Osteoblast (primary cell): ENCODE measurements around the gene EBPL. TPM values are rescaled to one million over a fixed set of nuclear protein-coding genes. Genes with fewer than 3 reads are reported as not detected.

Source experiments
- DNase-seq: peaks from one replicate; pipeline ENCODE4 v3.0.0; 2011; ENCODE audit warnings: low spot score, mixed read lengths; ENCODE audit not compliant: insufficient read length; ENCODE audit errors: missing footprints
- H2AFZ ChIP-seq: 2 replicates; pipeline ENCODE4 v1.6.0; 2011; ENCODE audit warnings: mild to moderate bottlenecking, low read length
- H3K27ac ChIP-seq: 2 replicates; pipeline ENCODE4 v1.5.1; 2011; ENCODE audit warnings: mild to moderate bottlenecking, low read depth, low read length, moderate library complexity
- H3K27me3 ChIP-seq: 2 replicates; pipeline ENCODE4 v1.6.0; 2012; ENCODE audit warnings: mild to moderate bottlenecking, control low read depth, inconsistent platforms, low read length, moderate library complexity; ENCODE audit not compliant: insufficient read depth
- H3K36me3 ChIP-seq: 2 replicates; pipeline ENCODE4 v1.5.1; 2011; ENCODE audit warnings: mild to moderate bottlenecking, low read length, control low read depth, moderate library complexity; ENCODE audit not compliant: insufficient read depth
- H3K4me1 ChIP-seq: 2 replicates; pipeline ENCODE4 v1.5.1; 2011; ENCODE audit warnings: mild to moderate bottlenecking, low read length, control low read depth, moderate library complexity; ENCODE audit not compliant: insufficient read depth
- H3K4me2 ChIP-seq: 2 replicates; pipeline ENCODE4 v1.6.0; 2011; ENCODE audit warnings: mild to moderate bottlenecking, low read length; ENCODE audit not compliant: insufficient read depth
- H3K4me3 ChIP-seq: fragments of 200-600 bp; sonication (generic); 3 replicates; pipeline ENCODE4 v1.5.1; 2012; ENCODE audit warnings: mild to moderate bottlenecking, low read length, inconsistent platforms; ENCODE audit not compliant: insufficient read depth
- H3K79me2 ChIP-seq: 2 replicates; pipeline ENCODE4 v1.6.0; 2012; ENCODE audit warnings: mild to moderate bottlenecking, low read length, control low read depth, inconsistent platforms; ENCODE audit not compliant: insufficient read depth
- H3K9me3 ChIP-seq: 2 replicates; pipeline ENCODE4 v1.5.1; 2011; ENCODE audit warnings: low read depth, low read length, control low read depth
- H4K20me1 ChIP-seq: 2 replicates; pipeline ENCODE4 v1.6.0; 2012; ENCODE audit warnings: mild to moderate bottlenecking, low read length, control low read depth; ENCODE audit not compliant: insufficient read depth
- total RNA-seq: library from RNA; depleted of rRNA; stranded (reverse); fragments of >200 nt; gene quantifications from 2 replicates; pipeline ENCODE4 v1.2.3, GENCODE V29; 2012
- TF ChIP-seq, protein P1 (sequence below): IDR thresholded peaks from 2 replicates; pipeline ENCODE4 v1.5.1; 2011; ENCODE audit warnings: mild to moderate bottlenecking, low read depth, low read length, moderate library complexity; ENCODE audit errors: extremely low read depth

Gene EBPL
- total RNA-seq, 1 donor: 26.1 TPM

DNA sequence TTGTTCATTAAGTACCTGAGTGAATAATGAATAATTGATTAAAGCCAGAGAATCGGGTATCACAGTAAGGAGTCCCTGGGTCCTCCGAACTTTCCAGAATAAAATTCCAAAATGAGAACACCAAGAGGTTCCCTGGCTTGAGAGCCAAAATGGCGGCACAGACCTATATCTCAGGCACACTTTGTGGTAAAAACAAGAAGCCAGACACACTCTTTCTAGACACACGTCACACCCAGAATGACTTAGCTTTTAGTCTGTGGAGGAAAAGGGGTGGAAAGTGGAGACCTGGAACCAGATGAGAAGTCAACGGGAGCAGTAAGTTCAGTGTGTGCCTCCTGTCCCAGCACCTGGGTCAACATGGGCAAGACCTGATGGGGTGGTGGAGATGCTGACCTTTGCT, 54.6 kb downstream of the EBPL start:
- TF ChIP-seq, protein P1, sequence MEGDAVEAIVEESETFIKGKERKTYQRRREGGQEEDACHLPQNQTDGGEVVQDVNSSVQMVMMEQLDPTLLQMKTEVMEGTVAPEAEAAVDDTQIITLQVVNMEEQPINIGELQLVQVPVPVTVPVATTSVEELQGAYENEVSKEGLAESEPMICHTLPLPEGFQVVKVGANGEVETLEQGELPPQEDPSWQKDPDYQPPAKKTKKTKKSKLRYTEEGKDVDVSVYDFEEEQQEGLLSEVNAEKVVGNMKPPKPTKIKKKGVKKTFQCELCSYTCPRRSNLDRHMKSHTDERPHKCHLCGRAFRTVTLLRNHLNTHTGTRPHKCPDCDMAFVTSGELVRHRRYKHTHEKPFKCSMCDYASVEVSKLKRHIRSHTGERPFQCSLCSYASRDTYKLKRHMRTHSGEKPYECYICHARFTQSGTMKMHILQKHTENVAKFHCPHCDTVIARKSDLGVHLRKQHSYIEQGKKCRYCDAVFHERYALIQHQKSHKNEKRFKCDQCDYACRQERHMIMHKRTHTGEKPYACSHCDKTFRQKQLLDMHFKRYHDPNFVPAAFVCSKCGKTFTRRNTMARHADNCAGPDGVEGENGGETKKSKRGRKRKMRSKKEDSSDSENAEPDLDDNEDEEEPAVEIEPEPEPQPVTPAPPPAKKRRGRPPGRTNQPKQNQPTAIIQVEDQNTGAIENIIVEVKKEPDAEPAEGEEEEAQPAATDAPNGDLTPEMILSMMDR: no peak
- H3K9me3 ChIP-seq: no peaks in the 10 kb centered on the region
- H3K36me3 ChIP-seq: no peaks in the 10 kb centered on the region
- no peak overlapping the region for H3K4me3 ChIP-seq
- no peaks in the 10 kb centered on the region for H4K20me1 ChIP-seq
- H3K4me1 ChIP-seq: peaks cover 4% of the 10 kb centered on the region
- no peaks in the 10 kb centered on the region for H3K79me2 ChIP-seq
- H3K27me3 ChIP-seq: no peaks in the 10 kb centered on the region
- H3K27ac ChIP-seq: no peak overlapping the region
- no peak overlapping the region for H2AFZ ChIP-seq
- no peak overlapping the region for H3K4me2 ChIP-seq
- no peak for DNase-seq

DNA sequence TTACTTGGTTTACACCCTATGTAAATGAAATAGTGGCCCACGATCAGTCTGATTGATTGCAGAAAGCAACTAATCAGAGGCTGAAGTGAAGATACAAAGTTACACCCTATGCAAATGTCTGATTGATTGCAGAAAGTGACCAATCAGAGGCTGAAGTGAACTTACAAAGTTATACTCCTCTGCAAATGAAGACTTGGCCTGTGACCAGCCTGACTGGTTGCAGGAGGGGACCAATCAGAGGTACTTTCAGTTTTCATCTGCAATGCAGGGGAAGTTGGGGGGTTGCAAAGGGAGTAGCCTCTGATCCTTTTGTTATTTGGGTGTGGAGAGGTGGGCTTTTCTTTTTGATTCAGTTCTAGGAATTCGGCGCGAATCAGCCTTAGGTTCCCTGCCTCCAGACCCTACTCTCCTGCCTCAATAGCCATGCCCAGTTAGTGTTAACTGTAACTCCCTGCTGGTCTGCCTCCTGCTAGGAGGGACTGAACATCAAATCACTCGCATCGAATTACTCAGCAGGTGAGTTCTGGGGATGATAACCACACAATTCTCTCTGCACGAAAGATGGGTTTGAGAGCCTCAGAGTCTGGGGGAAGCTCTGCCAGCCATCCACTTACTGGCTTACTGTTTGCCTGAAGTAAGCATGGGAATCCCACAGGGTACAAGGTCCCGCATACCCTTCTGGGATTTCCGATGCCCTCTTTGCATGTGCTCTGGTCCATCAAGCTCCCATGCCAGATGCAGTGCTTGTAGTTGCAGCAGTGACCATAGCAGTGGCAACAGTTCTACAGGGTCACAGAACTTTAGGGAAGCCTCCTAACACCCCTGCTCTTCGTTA, 55.5 kb downstream of the EBPL start:
- Histone ChIP-seq H4K20me1 (no peaks in the 10 kb centered on the region), H3K9me3 (no peaks in the 10 kb centered on the region), H3K4me1 (no peaks in the 10 kb centered on the region), H3K4me3 (peak overlapping the region; percentile 61), H3K4me2 (peak overlapping the region; percentile 69), H2AFZ (peak overlapping the region; percentile 82), H3K27ac (no peak overlapping the region), H3K79me2 (no peaks in the 10 kb centered on the region), H3K36me3 (no peaks in the 10 kb centered on the region), H3K27me3 (no peaks in the 10 kb centered on the region)
- no peak for DNase-seq
- TF ChIP-seq, protein P1: no peak

DNA sequence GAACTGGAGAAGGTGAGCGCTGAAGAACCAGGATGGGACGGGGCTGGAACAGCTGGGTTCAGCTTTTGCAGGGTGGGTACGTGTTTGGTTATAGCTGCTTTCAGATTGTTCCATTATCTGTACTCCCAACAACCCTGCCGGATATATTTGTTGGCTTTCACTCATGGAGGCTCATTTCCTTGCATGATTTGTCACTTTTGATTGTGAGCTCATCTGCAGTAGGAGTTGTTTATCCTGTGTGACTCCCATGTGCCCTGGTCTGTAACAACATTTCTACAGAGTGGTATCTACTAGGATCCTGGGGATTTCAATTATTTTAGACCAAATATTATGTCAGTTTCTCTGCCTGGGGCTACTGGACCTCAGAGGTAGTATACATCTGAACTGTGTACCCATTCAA, 57.6 kb downstream of the EBPL start:
- Histone ChIP-seq H3K4me3 (no peak overlapping the region), H3K4me1 (no peaks in the 10 kb centered on the region), H3K27me3 (no peaks in the 10 kb centered on the region), H3K4me2 (no peak overlapping the region), H3K36me3 (no peaks in the 10 kb centered on the region), H2AFZ (no peak overlapping the region), H4K20me1 (no peaks in the 10 kb centered on the region), H3K79me2 (no peaks in the 10 kb centered on the region), H3K27ac (no peak overlapping the region), H3K9me3 (no peaks in the 10 kb centered on the region)
- TF ChIP-seq, protein P1: no peak
- DNase-seq: no peak

DNA sequence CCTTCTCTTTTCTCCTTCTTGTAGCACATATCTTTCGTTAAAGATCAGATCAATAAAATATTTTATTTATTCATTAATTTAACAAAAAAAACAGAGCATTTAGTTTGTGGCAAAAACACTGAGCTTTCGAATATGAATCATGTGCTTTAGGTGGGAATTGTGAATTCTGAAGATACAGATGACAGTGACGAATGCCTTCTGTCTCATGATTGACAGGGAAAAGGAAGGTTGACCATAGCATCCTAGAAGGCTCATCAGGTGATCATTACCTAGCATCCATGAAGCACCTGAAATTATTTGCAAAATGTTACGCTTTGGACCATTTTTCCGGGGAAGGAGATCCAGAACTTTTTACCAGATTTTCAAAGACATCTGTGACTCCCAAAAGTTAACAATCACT, 59.1 kb downstream of the EBPL start:
- TF ChIP-seq, protein P1: no peak
- no peak overlapping the region for H3K4me3 ChIP-seq
- H3K27ac ChIP-seq: no peak overlapping the region

More for the DNA sequence above, 59.1 kb downstream of the EBPL start:
- Histone ChIP-seq H3K9me3 (no peaks in the 10 kb centered on the region), H3K4me1 (no peaks in the 10 kb centered on the region), H3K36me3 (no peaks in the 10 kb centered on the region), H3K79me2 (no peaks in the 10 kb centered on the region), H2AFZ (no peak overlapping the region), H3K27me3 (no peaks in the 10 kb centered on the region), H3K4me2 (no peak overlapping the region), H4K20me1 (no peaks in the 10 kb centered on the region)
- DNase-seq: no peak
